Posterior vena cava (tissue), 2 donors: ENCODE data around the gene ARHGEF10L. TPM values are rescaled to one million over a fixed set of nuclear protein-coding genes. Genes with fewer than 3 reads are reported as not detected.

Experiments used
- DNase-seq: peaks from one replicate; pipeline ENCODE4 v3.0.0-alpha.2; 2020; ENCODE audit warnings: low spot score
- intact Hi-C, 2 donors: fragments of 100-400 bp; cut with DNase I; formaldehyde crosslinking; loops; one replicate each; pipeline versions ENCODE4 v1.14.1 to v1.14.2; 2022 to 2023
- total RNA-seq, 2 donors: library from RNA; stranded (reverse); fragmentation: NEBNext Ultra II Directional; extraction: Animal tissue kit (Norgen Biotek cat#: 25700); gene quantifications; one replicate each; pipeline ENCODE4 v1.2.1, GENCODE V29; 2021
- donor health status: DM: yes; HTN: yes; CAD: no.
- donor health status: DM: yes; HTN: yes; CAD: no.

The ARHGEF10L gene
- total RNA-seq, 2 donors from 2014 or later: 103 to 111 TPM

- DNase-seq: no peak
- intact Hi-C loops: no loop called here
These were observed 135.4 kb downstream of the ARHGEF10L start for GRCh38 chr1:17674726-17675500.

GRCh38 chr1:17675744-17676143, 136.2 kb downstream of the ARHGEF10L start:
- intact Hi-C loops: no loop called here
- no peak for DNase-seq

GRCh38 chr1:17676387-17677060, 137.0 kb downstream of the ARHGEF10L start:
- intact Hi-C loops: no loop called here
- no peak for DNase-seq

GRCh38 chr1:17678011-17678410, 138.5 kb downstream of the ARHGEF10L start:
- no peak for DNase-seq
- intact Hi-C loops: no loop called here

GRCh38 chr1:17679856-17680255, 140.4 kb downstream of the ARHGEF10L start:
- intact Hi-C loops: no loop called here
- DNase-seq: no peak

- no peak for DNase-seq
- intact Hi-C loops: no loop called here
These were observed 140.8 kb downstream of the ARHGEF10L start for GRCh38 chr1:17680308-17680707.

- no peak for DNase-seq
- intact Hi-C loops: no loop called here
These were observed 142.9 kb downstream of the ARHGEF10L start for GRCh38 chr1:17682400-17682799.

GRCh38 chr1:17683598-17683997, 144.1 kb downstream of the ARHGEF10L start:
- no peak for DNase-seq
- intact Hi-C loops: no loop called here

- no peak for DNase-seq
- intact Hi-C loops: no loop called here
These were observed 145.3 kb downstream of the ARHGEF10L start for GRCh38 chr1:17684810-17685209.

GRCh38 chr1:17686258-17686657, 146.8 kb downstream of the ARHGEF10L start:
- intact Hi-C loops: no loop called here
- no peak for DNase-seq

GRCh38 chr1:17687145-17687544, 147.6 kb downstream of the ARHGEF10L start:
- no peak for DNase-seq
- intact Hi-C loops: no loop called here

GRCh38 chr1:17688217-17688810, 148.8 kb downstream of the ARHGEF10L start:
- DNase-seq: no peak
- intact Hi-C loops: no loop called here

- no peak for DNase-seq
- intact Hi-C loops: no loop called here
These were observed 149.5 kb downstream of the ARHGEF10L start for GRCh38 chr1:17689011-17689410.

- intact Hi-C loops: loop anchor here in 1 of 2 donors (10.0 kb wide), 1 partner anchor 434 kb away; no protein-coding TSS in a partner anchor
- DNase-seq: no peak
These were observed 151.6 kb downstream of the ARHGEF10L start for GRCh38 chr1:17690906-17691634.

GRCh38 chr1:17692645-17693044, 153.1 kb downstream of the ARHGEF10L start:
- DNase-seq: no peak
- intact Hi-C loops: loop anchor here in 1 of 2 donors (10.0 kb wide), 1 partner anchor 432 kb away; no protein-coding TSS in a partner anchor

- no peak for DNase-seq
- intact Hi-C loops: loop anchor here in 1 of 2 donors (10.0 kb wide), 1 partner anchor 428 kb away; no protein-coding TSS in a partner anchor
These were observed 157.2 kb downstream of the ARHGEF10L start for GRCh38 chr1:17696417-17697301.

GRCh38 chr1:17697458-17697857, 158.0 kb downstream of the ARHGEF10L start:
- DNase-seq: no peak
- intact Hi-C loops: loop anchor here in 1 of 2 donors (10.0 kb wide), 1 partner anchor 427 kb away; no protein-coding TSS in a partner anchor

GRCh38 chr1:17699581-17699980, 160.1 kb downstream of the ARHGEF10L start:
- no peak for DNase-seq
- intact Hi-C loops: loop anchor here in 1 of 2 donors (10.0 kb wide), 1 partner anchor 425 kb away; no protein-coding TSS in a partner anchor
